B cell (primary cell): ENCODE data around the gene BEND3. TPM values are rescaled to one million over a fixed set of nuclear protein-coding genes. Genes with fewer than 3 reads are reported as not detected.

ENCODE experiments used
- ATAC-seq: fragments of 200-7000 bp; cut with Tn5 transposase; one replicate; pipeline ENCODE4 v1.10.0; 2021; ENCODE audit warnings: low read depth, mild to moderate bottlenecking, moderate number of reproducible peaks, moderate library complexity
- CTCF ChIA-PET: fragments of 350-600 bp; sonication (Branson Sonifier 250); formaldehyde crosslinking; loops from one replicate; lab custom pipeline; 2021; ENCODE audit warnings: antibody characterized with exemption, inconsistent platforms; lab: Charles Lee
- POLR2A ChIA-PET: fragments of 350-600 bp; sonication (Branson Sonifier 250); formaldehyde crosslinking; loops from one replicate; lab custom pipeline; 2021; ENCODE audit warnings: antibody characterized with exemption; lab: Charles Lee
- DNase-seq: peaks from one replicate; pipeline ENCODE4 v3.0.0; 2013
- H2AFZ ChIP-seq: 2 replicates; pipeline ENCODE4 v1.6.1; 2012; ENCODE audit warnings: mild to moderate bottlenecking, low read depth, low read length; ENCODE audit not compliant: insufficient read depth, poor library complexity, severe bottlenecking
- H3K27ac ChIP-seq, 2 donors: 1 replicate in 1 of 2; 2 replicates in 1 of 2; pipeline ENCODE4 v1.5.1; 2012 to 2013; ENCODE audit warnings: low read length in 2 of 2, mild to moderate bottlenecking in 2 of 2, moderate library complexity in 1 of 2
- H3K27me3 ChIP-seq, 4 experiments: fragments of 200-600 bp in 1 of 4; sonication (generic) in 1 of 4; replicated peaks in 1 of 4; 1 replicate in 2 of 4; 2 replicates in 2 of 4; pipeline versions ENCODE4 v1.6.1 to v1.7.0; 2013 to 2016; ENCODE audit warnings: low read length in 3 of 4, mild to moderate bottlenecking in 2 of 4, mixed read lengths in 1 of 4, moderate library complexity in 1 of 4; ENCODE audit not compliant: insufficient read depth in 4 of 4, control insufficient read depth in 3 of 4; ENCODE audit errors: control extremely low read depth in 1 of 4
- H3K36me3 ChIP-seq, 2 experiments: replicated peaks in 1 of 2; 1 replicate in 1 of 2; 2 replicates in 1 of 2; pipeline versions ENCODE4 v1.6.1 to v1.7.1; 2013; ENCODE audit warnings: low read length in 1 of 2; ENCODE audit not compliant: insufficient read depth in 2 of 2, control insufficient read depth in 1 of 2; ENCODE audit errors: control extremely low read depth in 1 of 2, extremely low read depth in 1 of 2
- H3K4me1 ChIP-seq, 2 donors: fragments of 200-600 bp in 1 of 2; sonication (generic) in 1 of 2; 1 replicate in 1 of 2; 2 replicates in 1 of 2; pipeline versions ENCODE4 v1.5.1 to v1.6.1; 2013 to 2017; ENCODE audit warnings: low read length in 2 of 2; ENCODE audit not compliant: control insufficient read depth in 2 of 2, insufficient read depth in 2 of 2
- H3K4me2 ChIP-seq: replicated peaks from 2 replicates; pipeline ENCODE3; 2012; ENCODE audit warnings: mild to moderate bottlenecking, low read depth, low read length; ENCODE audit not compliant: poor library complexity, severe bottlenecking
- H3K4me3 ChIP-seq, 5 experiments: fragments of 200-600 bp in 1 of 5; sonication (generic) in 1 of 5; 1 replicate in 3 of 5; 2 replicates in 2 of 5; pipeline versions ENCODE4 v1.5.1 to v1.7.0; 2011 to 2016; ENCODE audit warnings: low read length in 4 of 5, mild to moderate bottlenecking in 4 of 5, low read depth in 2 of 5, control low read depth in 1 of 5, moderate library complexity in 1 of 5; ENCODE audit not compliant: insufficient read depth in 1 of 5; ENCODE audit errors: control extremely low read depth in 1 of 5, extremely low read depth in 1 of 5
- H3K79me2 ChIP-seq: fragments of 200-600 bp; sonication (generic); one replicate; pipeline ENCODE4 v1.6.0; 2016; ENCODE audit warnings: low read length; ENCODE audit not compliant: control insufficient read depth, insufficient read depth
- H3K9ac ChIP-seq: fragments of 200-600 bp; sonication (generic); 2 replicates; pipeline ENCODE4 v1.6.1; 2017; ENCODE audit warnings: mild to moderate bottlenecking, low read length, moderate library complexity
- H3K9me3 ChIP-seq, 3 donors: one replicate each; pipeline versions ENCODE4 v1.6.1 to v1.7.1; 2013; ENCODE audit warnings: low read length in 2 of 3; ENCODE audit not compliant: control insufficient read depth in 2 of 3, insufficient read depth in 1 of 3; ENCODE audit errors: control extremely low read depth in 1 of 3
- H4K20me1 ChIP-seq: 2 replicates; pipeline ENCODE4 v1.6.0; 2012; ENCODE audit warnings: mild to moderate bottlenecking, low read length; ENCODE audit not compliant: insufficient read depth, control insufficient read depth, poor library complexity, severe bottlenecking
- H3K27ac Mint-ChIP-seq: one replicate; pipeline ENCODE4 v1.8.0; 2021; ENCODE audit warnings: mixed read lengths
- H3K27me3 Mint-ChIP-seq: one replicate; pipeline ENCODE4 v1.8.0; 2021; ENCODE audit warnings: mixed read lengths
- H3K4me1 Mint-ChIP-seq: one replicate; pipeline ENCODE4 v1.8.0; 2021; ENCODE audit warnings: mixed read lengths
- H3K4me3 Mint-ChIP-seq: one replicate; pipeline ENCODE4 v1.8.0; 2021; ENCODE audit warnings: mixed read lengths
- H3K9me3 Mint-ChIP-seq: one replicate; pipeline ENCODE4 v1.8.0; 2022; ENCODE audit warnings: mixed read lengths; ENCODE audit not compliant: insufficient read depth
- EZH2 ChIP-seq: IDR thresholded peaks from 2 replicates; pipeline ENCODE4 v1.6.1; 2012; ENCODE audit warnings: borderline replicate concordance, low read depth, mild to moderate bottlenecking, moderate library complexity, low read length; ENCODE audit not compliant: insufficient read depth, poor library complexity, severe bottlenecking
- WGBS: methylation state at CpG from one replicate; pipeline ENCODE4 v1.1.5; 2013; ENCODE audit warnings: missing lambda C conversion rate; ENCODE audit not compliant: insufficient coverage; 5-methylcytosine and 5-hydroxymethylcytosine counted together
- intact Hi-C: fragments of 100-400 bp; cut with micrococcal nuclease; formaldehyde crosslinking; loops from one replicate; pipeline ENCODE4 v1.10.0; 2022
- polyA plus RNA-seq: library from polyadenylated mRNA; depleted of rRNA; stranded (reverse); fragments of >200 nt; gene quantifications from 2 replicates; pipeline ENCODE4 v1.2.3, GENCODE V29; 2012
- total RNA-seq, 2 donors: library from RNA; stranded (reverse); fragments of 120-200 nt in 1 of 2; gene quantifications; 1 replicate in 1 of 2; 2 replicates in 1 of 2; pipeline versions ENCODE4 v1.2.3 to v1.2.4, GENCODE V29; 2013 to 2022
- TF ChIP-seq, protein P1 (sequence below): fragments of 200-600 bp; IDR thresholded peaks from one replicate; pipeline ENCODE4 v1.8.0; 2022; ENCODE audit warnings: antibody characterized with exemption, mild to moderate bottlenecking

Gene BEND3
- total and polyA plus RNA-seq, 2 donors (not counting 1 experiment from before 2014, with no cell fraction given), result 0.78 to 2.0 TPM

DNA sequence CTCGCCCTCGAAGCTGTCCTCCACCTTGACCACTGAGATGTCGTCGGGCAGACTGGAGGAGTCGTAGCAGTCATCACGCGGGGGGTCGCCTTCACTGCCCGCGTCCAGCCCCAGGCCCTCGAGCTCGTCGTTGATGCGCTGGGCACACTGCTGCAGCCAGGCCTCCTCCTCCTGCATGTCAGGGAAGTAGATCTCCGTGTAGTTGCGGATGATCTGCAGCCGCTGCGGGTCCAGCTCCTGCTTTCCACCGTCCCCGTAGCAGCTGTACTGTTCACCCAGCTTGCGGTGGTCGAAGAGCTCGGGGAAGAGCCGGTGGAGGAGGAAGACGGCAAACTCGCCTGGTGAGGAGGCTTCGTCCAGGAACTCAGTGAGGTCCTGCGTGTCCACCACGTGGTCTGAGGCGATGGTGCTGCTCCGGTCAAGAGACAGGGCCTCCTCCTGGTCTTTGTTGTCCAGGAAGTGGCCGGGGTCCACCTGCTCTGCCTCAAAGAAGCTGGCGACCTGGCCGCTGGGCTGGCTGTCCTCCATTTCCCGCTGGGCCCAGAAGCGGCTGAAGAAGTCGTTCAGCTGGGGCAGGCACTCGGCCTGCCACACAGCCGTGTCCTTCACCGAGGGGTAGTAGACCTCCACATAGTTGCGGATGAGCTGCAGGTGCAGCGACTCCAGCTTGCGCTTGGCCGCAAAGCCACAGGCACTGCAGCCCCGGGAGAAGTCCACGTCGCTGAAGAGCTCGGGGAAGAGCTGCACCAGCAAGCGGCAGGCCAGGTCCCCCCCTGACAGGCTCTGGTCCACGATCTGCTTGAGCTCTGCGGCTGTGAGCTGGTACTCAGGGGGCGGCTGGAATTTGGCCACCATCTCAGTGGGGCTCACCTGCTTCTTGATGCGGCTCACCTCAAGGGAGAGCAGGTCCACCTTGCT is 45.4 kb downstream of the BEND3 start:
- TF ChIP-seq, protein P1, sequence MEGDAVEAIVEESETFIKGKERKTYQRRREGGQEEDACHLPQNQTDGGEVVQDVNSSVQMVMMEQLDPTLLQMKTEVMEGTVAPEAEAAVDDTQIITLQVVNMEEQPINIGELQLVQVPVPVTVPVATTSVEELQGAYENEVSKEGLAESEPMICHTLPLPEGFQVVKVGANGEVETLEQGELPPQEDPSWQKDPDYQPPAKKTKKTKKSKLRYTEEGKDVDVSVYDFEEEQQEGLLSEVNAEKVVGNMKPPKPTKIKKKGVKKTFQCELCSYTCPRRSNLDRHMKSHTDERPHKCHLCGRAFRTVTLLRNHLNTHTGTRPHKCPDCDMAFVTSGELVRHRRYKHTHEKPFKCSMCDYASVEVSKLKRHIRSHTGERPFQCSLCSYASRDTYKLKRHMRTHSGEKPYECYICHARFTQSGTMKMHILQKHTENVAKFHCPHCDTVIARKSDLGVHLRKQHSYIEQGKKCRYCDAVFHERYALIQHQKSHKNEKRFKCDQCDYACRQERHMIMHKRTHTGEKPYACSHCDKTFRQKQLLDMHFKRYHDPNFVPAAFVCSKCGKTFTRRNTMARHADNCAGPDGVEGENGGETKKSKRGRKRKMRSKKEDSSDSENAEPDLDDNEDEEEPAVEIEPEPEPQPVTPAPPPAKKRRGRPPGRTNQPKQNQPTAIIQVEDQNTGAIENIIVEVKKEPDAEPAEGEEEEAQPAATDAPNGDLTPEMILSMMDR, result no peak
- no peak for TF ChIP-seq EZH2
- Mint-ChIP-seq H3K4me3 (no peak overlapping the region), H3K9me3 (no peaks in the 10 kb centered on the region), H3K27me3 (no peaks in the 10 kb centered on the region), H3K4me1 (peaks cover under 1% of the 10 kb centered on the region), H3K27ac (no peak overlapping the region)
- Histone ChIP-seq H3K27me3 (no peaks in the 10 kb centered on the region), H3K9me3 (no peaks in the 10 kb centered on the region), H3K4me2 (no peak overlapping the region), H3K9ac (no peak overlapping the region), H3K4me1 (peaks cover under 1 to 1% of the 10 kb centered on the region in 2 donors), H3K4me3 (no peak overlapping the region), H3K79me2 (no peaks in the 10 kb centered on the region), H3K27ac (no peak overlapping the region), H3K36me3 (no peaks in the 10 kb centered on the region), H2AFZ (no peak overlapping the region), H4K20me1 (no peaks in the 10 kb centered on the region)
- ChIA-PET CTCF (no interaction called here), POLR2A (interaction anchor here (0.5 kb wide), 1 partner anchor 20 kb away, joined by 4 read pairs; no protein-coding TSS in a partner anchor)
- WGBS, result 98% methylated on average over 53 of the region's 53 CpGs
- intact Hi-C loops, result no loop called here
- DNase-seq, result no peak
- ATAC-seq, result no peak
